Measurements from ENCODE around the gene CRTC3. TPM values are rescaled to one million over a fixed set of nuclear protein-coding genes. Genes with fewer than 3 reads are reported as not detected.

The CRTC3 gene, protein sequence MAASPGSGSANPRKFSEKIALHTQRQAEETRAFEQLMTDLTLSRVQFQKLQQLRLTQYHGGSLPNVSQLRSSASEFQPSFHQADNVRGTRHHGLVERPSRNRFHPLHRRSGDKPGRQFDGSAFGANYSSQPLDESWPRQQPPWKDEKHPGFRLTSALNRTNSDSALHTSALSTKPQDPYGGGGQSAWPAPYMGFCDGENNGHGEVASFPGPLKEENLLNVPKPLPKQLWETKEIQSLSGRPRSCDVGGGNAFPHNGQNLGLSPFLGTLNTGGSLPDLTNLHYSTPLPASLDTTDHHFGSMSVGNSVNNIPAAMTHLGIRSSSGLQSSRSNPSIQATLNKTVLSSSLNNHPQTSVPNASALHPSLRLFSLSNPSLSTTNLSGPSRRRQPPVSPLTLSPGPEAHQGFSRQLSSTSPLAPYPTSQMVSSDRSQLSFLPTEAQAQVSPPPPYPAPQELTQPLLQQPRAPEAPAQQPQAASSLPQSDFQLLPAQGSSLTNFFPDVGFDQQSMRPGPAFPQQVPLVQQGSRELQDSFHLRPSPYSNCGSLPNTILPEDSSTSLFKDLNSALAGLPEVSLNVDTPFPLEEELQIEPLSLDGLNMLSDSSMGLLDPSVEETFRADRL
- 21.3 to 24.7 TPM (median 23.8 TPM) in 5 replicates for total RNA-seq (2022; extraction: Qiagen RNA extraction)

DNA sequence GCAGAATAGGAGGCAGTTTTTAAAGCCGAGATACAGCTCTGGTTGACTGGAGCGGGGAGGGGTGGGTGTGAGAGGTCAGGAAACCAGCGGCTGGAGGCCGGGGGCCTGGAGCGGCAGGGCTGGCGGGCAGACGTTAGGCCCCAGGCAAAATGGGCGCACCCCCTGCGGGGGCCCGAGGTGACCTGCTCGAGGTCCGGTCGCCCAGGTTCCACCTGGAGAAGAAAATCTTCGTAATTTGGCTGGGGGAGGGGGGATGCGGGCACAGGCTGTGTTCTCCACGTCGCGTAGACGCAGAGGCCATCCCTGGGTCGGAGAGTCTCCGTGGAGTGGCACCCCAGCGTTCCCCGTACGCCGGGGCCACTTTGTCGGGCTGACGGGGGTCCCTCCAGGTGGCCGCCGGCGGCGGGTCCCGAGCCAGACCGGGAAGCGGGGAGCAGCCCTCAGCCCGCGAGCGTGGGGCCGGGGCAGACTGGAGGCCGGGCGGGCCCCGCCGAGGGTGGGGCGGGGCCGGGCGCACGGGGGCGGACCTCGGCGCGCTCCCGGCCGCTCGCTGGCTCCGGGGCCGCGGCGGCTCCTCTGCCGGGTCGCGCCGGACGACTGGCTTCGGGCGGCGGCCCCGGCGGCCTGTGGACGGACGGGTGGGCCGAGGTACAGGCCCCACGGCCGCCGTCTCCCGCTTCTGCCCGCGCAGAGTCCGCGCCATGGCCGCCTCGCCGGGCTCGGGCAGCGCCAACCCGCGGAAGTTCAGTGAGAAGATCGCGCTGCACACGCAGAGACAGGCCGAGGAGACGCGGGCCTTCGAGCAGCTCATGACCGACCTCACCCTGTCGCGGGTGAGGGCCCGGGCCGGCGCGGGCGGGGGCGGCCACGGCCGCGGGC, at the start of gene CRTC3:
Gene CRTC3 (plus strand): TSS at position 553 of the 879 bp plus-strand sequence. CDS start 149 bp downstream, at position 702.

Other genes starting within 250 kb of the CRTC3 start
- 0.88 to 1.6 TPM (median 1.0 TPM) in 5 replicates for gene ZNF774, start 177.6 kb upstream of the CRTC3 start, total RNA-seq (2022; extraction: Qiagen RNA extraction)
- 165 to 291 TPM (median 173 TPM) in 5 replicates for gene IQGAP1, start 141.7 kb upstream of the CRTC3 start, total RNA-seq (2022; extraction: Qiagen RNA extraction)
- gene BLM, start 187.4 kb downstream of the CRTC3 start, total RNA-seq (2022; extraction: Qiagen RNA extraction), result 12.1 to 13.6 TPM (median 12.9 TPM) in 5 replicates